Bronchial epithelial cell (primary cell): ENCODE data around the gene NRP1. TPM values are rescaled to one million over a fixed set of nuclear protein-coding genes. Genes with fewer than 3 reads are reported as not detected.
"Not testable (repeated sequence)": the region's sequence is repeated elsewhere in the genome, so short reads cannot be mapped to it uniquely, and the experiment has no call there.

Source experiments
- DNase-seq: peaks from one replicate; pipeline ENCODE4 v3.0.0-alpha.2; 2010; ENCODE audit warnings: low read depth
- FAIRE-seq: peaks from 2 replicates; lab custom pipeline; 2011; peaks lifted over from hg19 to GRCh38; lab: Jason Lieb, UNC
- H3K27me3 ChIP-seq: 2 replicates; pipeline ENCODE4 v1.5.1; 2011; ENCODE audit warnings: low read length; ENCODE audit not compliant: control insufficient read depth, insufficient read depth
- H3K36me3 ChIP-seq: 2 replicates; pipeline ENCODE4 v1.5.1; 2011; ENCODE audit warnings: low read length; ENCODE audit not compliant: control insufficient read depth, insufficient read depth
- H3K4me3 ChIP-seq: 2 replicates; pipeline ENCODE4 v1.5.1; 2011; ENCODE audit warnings: mild to moderate bottlenecking, low read depth, low read length, control low read depth
- CTCF ChIP-seq: IDR thresholded peaks from 2 replicates; pipeline ENCODE4 v1.5.1; 2011; ENCODE audit warnings: mild to moderate bottlenecking, moderate library complexity, low read length, control low read depth, inconsistent platforms; ENCODE audit not compliant: insufficient read depth, severe bottlenecking
- total RNA-seq: library from RNA; depleted of rRNA; stranded (reverse); fragments of >200 nt; gene quantifications from 2 replicates; pipeline ENCODE4 v1.2.1, GENCODE V29; 2014

NRP1 gene
- total RNA-seq, 1 donor from 2014 or later, result 21.6 TPM

- Histone ChIP-seq H3K27me3 (no peaks in the 10 kb centered on the region), H3K36me3 (peaks cover 8% of the 10 kb centered on the region), H3K4me3 (no peak overlapping the region)
- DNase-seq (no peak), FAIRE-seq (no peak)
- no peak for TF ChIP-seq CTCF
These were observed 105.1 kb downstream of the NRP1 start for GRCh38 chr10:33229252-33229948.

GRCh38 chr10:33228426-33228825 is 106.0 kb downstream of the NRP1 start:
- no peak for TF ChIP-seq CTCF
- FAIRE-seq (no peak), DNase-seq (no peak)
- no peaks in the 10 kb centered on the region for H3K27me3 ChIP-seq
- H3K36me3 ChIP-seq, result peaks cover 13% of the 10 kb centered on the region
- no peak overlapping the region for H3K4me3 ChIP-seq

- Histone ChIP-seq H3K27me3 (no peaks in the 10 kb centered on the region), H3K4me3 (no peak overlapping the region), H3K36me3 (peaks cover 13% of the 10 kb centered on the region)
- no peak for TF ChIP-seq CTCF
- no peak for DNase-seq
- FAIRE-seq, result no peak
These were observed 107.0 kb downstream of the NRP1 start for GRCh38 chr10:33227489-33227888.

- DNase-seq, result no peak
- no peak for FAIRE-seq
- peaks cover 13% of the 10 kb centered on the region for H3K36me3 ChIP-seq
- no peak for TF ChIP-seq CTCF
- no peaks in the 10 kb centered on the region for H3K27me3 ChIP-seq
- H3K4me3 ChIP-seq, result no peak overlapping the region
These were observed 110.1 kb downstream of the NRP1 start for GRCh38 chr10:33224251-33224965.

GRCh38 chr10:33223326-33224000 is 111.0 kb downstream of the NRP1 start:
- Histone ChIP-seq H3K36me3 (peaks cover 13% of the 10 kb centered on the region), H3K27me3 (no peaks in the 10 kb centered on the region), H3K4me3 (no peak overlapping the region)
- FAIRE-seq (no peak), DNase-seq (no peak)
- no peak for TF ChIP-seq CTCF

GRCh38 chr10:33222304-33222703 is 112.2 kb downstream of the NRP1 start:
- H3K27me3 ChIP-seq, H3K4me3 ChIP-seq, FAIRE-seq, DNase-seq: not testable (repeated sequence)
- H3K36me3 ChIP-seq, result peaks cover 13% of the 10 kb centered on the region
